DMS153 treated with DMSO at 0.1 percent for 48 hours (cell line): ENCODE measurements around the gene RIC1.

Experiments used
- DNase-seq: peaks from one replicate; lab custom pipeline; 2025; ENCODE audit not compliant: unreplicated experiment; lab: John Stamatoyannopoulos, UW

RIC1 gene

DNA sequence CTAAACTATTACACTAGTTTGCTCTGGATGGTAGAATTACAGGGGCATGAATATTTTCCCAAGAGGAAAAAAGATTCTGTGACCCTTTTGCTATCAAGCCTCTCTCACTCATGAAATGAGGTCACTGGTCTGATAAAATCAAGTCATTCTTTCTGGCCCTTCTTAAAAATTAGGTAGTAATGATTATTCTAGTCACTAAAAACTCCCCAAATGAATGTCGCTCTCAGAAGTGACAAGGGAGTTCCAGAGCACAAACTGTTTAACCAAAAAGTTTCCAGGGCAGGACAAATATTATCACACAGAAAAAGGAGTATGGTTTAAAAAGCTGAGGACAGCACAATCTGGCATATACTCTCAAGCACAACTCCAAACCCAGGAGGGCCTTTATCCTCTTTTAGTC, 191.5 kb downstream of the RIC1 start:
- DNase-seq: no peak

DNA sequence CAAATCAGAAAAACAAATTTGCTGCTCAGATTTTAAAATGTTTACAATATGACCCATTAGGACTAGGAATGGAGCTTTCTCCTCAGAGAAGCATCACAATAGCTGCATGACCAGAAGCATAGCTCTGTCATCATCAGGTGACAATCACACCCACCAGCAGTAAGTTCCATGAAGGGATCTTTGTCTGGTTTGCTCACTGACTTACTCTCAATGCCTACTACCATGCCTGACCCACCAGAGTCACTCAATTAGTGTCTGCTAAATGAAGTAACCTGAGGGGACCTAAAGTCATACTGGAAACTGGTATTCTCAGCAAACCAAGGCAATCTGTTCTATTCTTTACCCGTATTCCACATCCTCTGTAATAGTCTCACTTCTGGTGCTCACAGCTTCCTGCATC, 196.3 kb downstream of the RIC1 start:
- no peak for DNase-seq
